Fibroblast of gingiva (primary cell): ENCODE data around the gene MAN1A2.
"Not testable (repeated sequence)": the region's sequence is repeated elsewhere in the genome, so short reads cannot be mapped to it uniquely, and the experiment has no call there.

Experiments
- DNase-seq: peaks from one replicate; pipeline ENCODE4 v3.0.0-alpha.2; 2011; ENCODE audit warnings: low read depth

The MAN1A2 gene

GRCh38 chr1:117367046-117368025 lies at the start of gene MAN1A2:
TSS of gene MAN1A2 (plus strand) at chr1:117367449. CDS start at chr1:117368184, 735 bp downstream.
- DNase-seq, result peak; percentile 82

- DNase-seq, result no peak
Measured at GRCh38 chr1:117318011-117318410, 49.2 kb upstream of the MAN1A2 start.

- DNase-seq, result no peak
Measured at GRCh38 chr1:117318426-117318825, 48.8 kb upstream of the MAN1A2 start.

- no peak for DNase-seq
Measured at GRCh38 chr1:117320515-117320914, 46.7 kb upstream of the MAN1A2 start.

GRCh38 chr1:117321680-117322609 lies 45.3 kb upstream of the MAN1A2 start:
- DNase-seq, result no peak

GRCh38 chr1:117324357-117324756 lies 42.9 kb upstream of the MAN1A2 start:
- DNase-seq, result no peak

- DNase-seq, result not testable (repeated sequence)
Measured at GRCh38 chr1:117326035-117326434, 41.2 kb upstream of the MAN1A2 start.

GRCh38 chr1:117327011-117327410 lies 40.2 kb upstream of the MAN1A2 start:
- DNase-seq, result no peak

- DNase-seq, result no peak
Measured at GRCh38 chr1:117335376-117336086, 31.7 kb upstream of the MAN1A2 start.

GRCh38 chr1:117336088-117336817 lies 31.0 kb upstream of the MAN1A2 start:
- DNase-seq, result no peak

- peak; percentile 13 for DNase-seq
Measured at GRCh38 chr1:117339866-117340700, 27.2 kb upstream of the MAN1A2 start.

- DNase-seq, result no peak
Measured at GRCh38 chr1:117341123-117341522, 26.1 kb upstream of the MAN1A2 start.

- DNase-seq, result no peak
Measured at GRCh38 chr1:117342397-117342796, 24.9 kb upstream of the MAN1A2 start.

- DNase-seq, result no peak
Measured at GRCh38 chr1:117346206-117346928, 20.9 kb upstream of the MAN1A2 start.

- DNase-seq, result no peak
Measured at GRCh38 chr1:117347907-117348306, 19.3 kb upstream of the MAN1A2 start.

- not testable (repeated sequence) for DNase-seq
Measured at GRCh38 chr1:117352695-117353094, 14.6 kb upstream of the MAN1A2 start.

- DNase-seq, result not testable (repeated sequence)
Measured at GRCh38 chr1:117357833-117358603, 9.2 kb upstream of the MAN1A2 start.

GRCh38 chr1:117358604-117358887 lies 8.7 kb upstream of the MAN1A2 start:
- DNase-seq, result not testable (repeated sequence)
